Skin epidermis (tissue), 12 donors: ENCODE results near the gene LTO1.

ENCODE experiments used
- H3K27ac ChIP-seq, 21 experiments: fragments of 200-600 bp; sonication (generic) in 11 of 21; one replicate each; pipeline ENCODE4 v1.5.0; 2020; ENCODE audit warnings: mild to moderate bottlenecking in 3 of 21, inconsistent platforms in 2 of 21, moderate library complexity in 2 of 21
- H3K4me3 ChIP-seq, 7 experiments: fragments of 200-600 bp; sonication (generic) in 2 of 7; one replicate each; pipeline ENCODE4 v1.5.0; 2020; ENCODE audit warnings: inconsistent platforms in 2 of 7, mild to moderate bottlenecking in 2 of 7, moderate library complexity in 1 of 7

Gene LTO1

GRCh38 chr11:69683764-69684333, 8.7 kb upstream of the LTO1 start:
- Histone ChIP-seq H3K27ac (no peak overlapping the region), H3K4me3 (no peak overlapping the region)

GRCh38 chr11:69682681-69683326, 7.7 kb upstream of the LTO1 start:
- Histone ChIP-seq H3K4me3 (no peak overlapping the region), H3K27ac (no peak overlapping the region)

DNA sequence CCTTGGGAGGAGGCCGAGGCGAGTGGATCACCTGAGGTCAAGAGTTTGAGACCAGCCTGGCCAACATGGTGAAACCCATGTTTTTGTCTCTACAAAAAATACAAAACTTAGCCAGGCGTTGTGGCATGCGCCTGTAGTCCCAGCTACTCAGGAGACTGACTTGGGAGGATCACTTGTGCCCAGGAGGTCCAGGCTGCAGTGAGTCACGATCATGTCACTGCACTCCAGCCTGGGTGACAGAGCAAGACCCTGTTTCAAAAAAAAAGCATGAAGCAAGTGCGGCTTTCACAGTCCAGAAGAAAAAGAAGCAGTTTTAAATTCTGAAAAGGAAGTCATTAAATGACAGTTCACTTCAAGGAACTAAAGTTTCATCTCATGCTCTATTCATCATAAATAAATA, 7.1 kb upstream of the LTO1 start:
- Histone ChIP-seq H3K4me3 (no peak overlapping the region), H3K27ac (no peak overlapping the region)

DNA sequence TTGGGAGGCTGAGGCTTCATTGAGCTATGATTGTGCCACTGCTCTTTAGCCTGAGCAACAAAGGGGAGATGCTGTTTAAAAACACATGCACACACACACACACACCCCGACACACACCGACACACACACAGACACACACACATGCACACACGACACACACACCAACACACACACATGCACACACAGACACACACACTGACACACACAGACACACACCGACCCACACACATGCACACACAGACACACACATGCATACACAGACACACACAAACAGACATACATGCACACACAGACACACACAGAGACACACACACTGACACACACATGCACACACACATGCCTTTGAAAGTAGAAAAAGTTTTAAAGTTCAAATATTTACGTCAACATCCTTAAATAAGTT, 5.5 kb upstream of the LTO1 start:
- Histone ChIP-seq H3K27ac (no peak overlapping the region), H3K4me3 (no peak overlapping the region)

DNA sequence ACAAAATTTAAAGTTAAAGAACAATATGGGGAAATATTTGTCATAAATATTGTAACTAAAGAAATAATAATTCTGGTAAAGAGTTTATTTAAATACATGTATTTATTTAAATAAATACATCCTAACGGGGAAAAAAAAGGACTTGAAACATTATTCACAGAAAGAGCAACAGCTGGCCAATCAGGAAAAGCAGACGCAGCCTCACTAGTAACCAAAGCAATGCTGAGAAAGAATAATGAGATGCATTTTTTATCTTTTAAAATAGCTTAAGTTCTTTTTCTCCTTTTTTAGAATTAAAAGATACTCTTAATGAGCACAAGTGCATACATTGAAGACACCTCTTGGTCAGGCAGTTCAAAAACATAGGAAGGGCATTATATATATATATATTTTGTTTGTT, 2.6 kb upstream of the LTO1 start:
- Histone ChIP-seq H3K27ac (no peak overlapping the region), H3K4me3 (no peak overlapping the region)

DNA sequence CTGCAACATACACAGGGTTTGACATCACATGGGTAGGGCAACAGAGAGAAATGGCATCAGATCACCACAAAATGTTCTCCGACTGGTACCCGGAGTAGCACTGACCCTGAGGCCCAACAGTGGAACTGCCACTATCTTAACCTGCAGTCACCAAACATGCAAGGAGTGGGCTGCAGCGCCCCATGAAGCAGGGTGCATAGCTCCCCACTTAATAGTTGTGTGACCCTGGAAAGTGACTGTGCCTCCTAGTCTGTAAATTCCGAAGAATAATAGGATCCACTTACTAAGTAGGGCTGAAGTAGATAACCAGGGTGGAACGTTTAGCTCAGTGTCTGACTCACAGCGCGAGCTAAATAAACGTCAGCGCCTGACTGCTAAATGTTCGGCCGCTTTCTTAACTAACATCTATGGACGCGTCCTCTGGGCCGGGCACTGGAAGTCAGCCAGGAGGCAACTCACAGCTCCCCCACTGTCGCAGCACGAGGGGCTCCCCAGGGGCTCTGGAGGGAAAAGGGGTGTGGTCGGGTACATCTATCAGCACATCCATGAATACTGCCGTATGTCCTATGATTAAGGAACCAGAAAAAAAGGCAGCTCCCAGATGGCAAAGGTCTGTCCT, 777 bp downstream of the LTO1 start:
- H3K27ac ChIP-seq: peak overlapping the region; percentile 71 to 98 (median 93)

DNA sequence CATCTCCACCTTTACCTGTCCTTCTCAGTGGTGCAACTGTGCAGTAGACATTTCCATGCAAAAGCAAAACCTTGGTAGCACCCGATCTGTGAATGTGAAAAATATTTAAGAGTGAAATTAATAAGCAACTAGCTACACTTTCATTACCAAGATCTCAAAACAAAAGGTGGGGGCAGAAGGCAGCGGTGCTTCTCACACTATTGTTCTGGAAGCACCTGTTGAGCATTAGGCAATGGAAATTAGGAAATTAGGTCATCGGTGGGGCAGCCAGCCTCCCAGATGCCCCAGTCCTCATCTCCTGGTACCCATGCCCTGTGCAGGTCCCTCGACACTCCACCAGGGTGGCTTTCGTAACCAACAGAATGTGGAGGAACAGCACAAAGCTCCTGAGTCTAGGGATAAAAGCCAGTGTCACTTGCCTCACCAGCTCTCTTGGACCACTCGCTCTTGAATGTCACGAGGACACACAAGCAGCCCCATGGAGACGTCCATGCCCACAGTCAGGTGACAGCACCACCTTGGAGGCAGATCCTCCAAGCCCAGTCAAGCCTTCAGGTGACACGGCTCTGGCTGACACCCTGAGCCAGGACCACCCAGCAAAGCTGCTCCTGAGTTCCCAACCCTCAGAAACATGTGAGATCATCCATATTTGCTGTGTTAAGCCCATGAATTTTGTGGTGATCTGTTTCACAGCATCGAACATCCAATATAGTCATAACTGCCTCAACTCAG, 3.3 kb downstream of the LTO1 start:
- Histone ChIP-seq H3K27ac (no peak overlapping the region), H3K4me3 (no peak overlapping the region)

More for the DNA sequence above, 777 bp downstream of the LTO1 start:
- peak overlapping the region; percentile 65 to 97 (median 80) for H3K4me3 ChIP-seq

DNA sequence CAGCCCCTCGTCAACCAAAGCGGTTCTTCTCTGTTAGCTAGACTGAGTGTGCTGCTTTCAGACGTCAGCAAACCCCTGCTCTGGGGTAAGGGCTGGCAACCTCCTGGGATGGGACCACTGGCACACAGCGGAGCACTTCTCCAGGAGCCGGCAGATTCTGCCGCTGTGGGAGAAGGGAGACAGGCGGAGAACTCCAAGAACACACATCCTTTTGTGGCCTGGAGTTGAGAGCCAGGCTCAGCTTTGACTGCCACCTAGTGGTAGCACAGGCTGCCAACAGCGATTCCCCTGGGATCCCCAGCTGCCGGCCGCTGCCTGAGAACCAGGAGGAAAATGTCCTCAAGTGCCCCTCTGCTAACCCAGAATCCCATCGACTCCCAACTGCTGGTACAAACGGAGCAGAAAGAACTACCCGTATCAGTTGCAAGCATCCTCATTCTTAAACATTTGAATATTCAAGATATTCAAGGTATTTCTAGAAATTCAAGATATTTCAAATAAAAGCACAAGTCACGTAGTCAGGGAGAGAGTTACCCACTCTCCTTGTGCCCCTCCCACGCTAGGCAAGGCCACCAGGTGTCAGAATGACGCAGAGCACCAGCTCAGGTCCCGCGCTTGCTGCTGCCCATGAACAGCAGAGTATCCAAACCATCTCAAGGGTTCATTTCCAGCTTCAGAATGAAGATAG, 4.9 kb downstream of the LTO1 start:
- H3K27ac ChIP-seq: peak overlapping the region in 2 of 21 experiments; percentile 19 to 38
- no peak overlapping the region for H3K4me3 ChIP-seq

- H3K27ac ChIP-seq: peak overlapping the region in 1 of 21 experiments; percentile 38
- H3K4me3 ChIP-seq: no peak overlapping the region
Observed at GRCh38 chr11:69669486-69669885, 5.7 kb downstream of the LTO1 start.

DNA sequence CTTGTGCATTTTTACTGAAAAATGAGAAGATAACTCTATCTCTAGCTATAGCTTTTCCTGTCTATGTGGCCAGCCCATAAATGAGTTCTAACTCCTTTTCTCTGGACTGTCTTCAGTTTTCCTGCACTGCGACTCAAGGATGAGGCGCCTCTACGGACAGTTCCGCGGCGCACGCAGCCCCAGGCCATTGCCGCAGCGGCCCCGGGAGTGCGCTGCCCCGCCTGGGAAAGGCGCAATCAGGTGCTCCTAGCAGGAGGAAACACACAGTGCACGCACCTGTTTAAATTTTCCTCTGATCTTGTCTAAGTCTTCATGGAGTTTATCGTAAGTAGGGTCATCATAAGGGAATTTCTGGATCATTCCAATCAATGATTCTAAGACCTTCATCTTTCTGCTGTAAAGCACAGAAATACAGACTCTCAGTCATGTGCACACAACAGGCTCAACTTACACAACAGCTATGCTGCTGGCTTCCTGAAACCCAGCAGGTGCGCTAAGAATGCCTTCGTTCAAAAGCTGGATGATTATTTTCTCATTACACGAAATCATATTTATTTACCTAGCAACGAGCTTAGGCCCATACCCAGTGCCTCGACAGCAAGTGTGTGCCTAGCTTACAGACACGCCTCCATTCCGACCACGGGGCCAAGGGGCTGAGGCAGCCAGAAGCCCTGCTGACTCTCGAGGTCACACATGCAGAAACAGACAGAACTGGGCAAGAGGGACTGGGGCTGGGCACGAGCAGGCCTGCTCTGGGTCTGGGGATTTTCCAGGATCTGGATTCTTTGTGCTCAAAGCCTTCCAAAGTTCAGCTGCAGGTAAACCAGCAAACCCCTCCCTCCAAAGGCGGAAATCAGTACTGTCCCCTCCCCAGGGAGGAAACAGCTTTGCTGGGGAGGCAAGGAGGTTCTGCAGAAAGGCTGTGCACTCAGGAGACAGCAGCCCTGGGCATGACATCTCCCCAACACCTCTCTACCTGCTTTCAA, 7.2 kb downstream of the LTO1 start:
- Histone ChIP-seq H3K4me3 (no peak overlapping the region), H3K27ac (no peak overlapping the region)

DNA sequence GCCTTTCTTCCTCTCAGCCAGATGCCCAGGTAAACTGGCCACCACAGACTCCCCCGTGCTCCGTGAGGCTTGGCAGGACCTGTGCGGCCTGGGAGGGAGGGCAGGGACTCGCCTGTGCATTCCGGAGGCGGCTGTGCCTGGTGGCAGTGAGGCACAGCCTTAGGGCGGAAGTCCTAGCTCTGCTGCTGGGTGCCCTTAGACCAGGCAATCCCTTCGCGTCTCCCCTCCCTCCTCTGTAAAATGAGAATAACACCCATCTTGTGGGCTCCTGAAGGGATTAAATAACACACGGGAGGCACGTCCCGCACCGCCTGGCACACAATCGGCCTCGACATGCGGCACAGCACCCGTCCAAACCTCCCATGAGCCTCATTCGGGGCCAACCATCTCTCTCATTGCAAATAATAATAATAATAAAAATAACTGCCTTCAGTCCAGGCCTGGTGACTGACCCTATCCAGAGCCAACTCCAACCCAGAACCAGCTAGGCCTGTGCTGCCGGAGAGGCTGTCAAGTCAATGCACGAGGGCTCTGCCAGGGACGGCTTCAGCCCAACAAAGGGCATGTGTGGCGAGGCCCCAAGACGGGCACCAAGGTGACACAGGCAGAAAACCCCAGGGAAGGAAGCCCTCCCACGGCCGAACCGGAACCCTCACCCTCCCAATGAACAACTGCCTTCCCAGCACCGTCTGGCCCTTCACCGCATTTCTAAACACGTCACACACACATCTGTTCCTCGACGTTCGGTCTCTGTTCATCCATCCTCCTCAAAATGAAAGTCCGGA, 8.2 kb downstream of the LTO1 start:
- Histone ChIP-seq H3K4me3 (no peak overlapping the region), H3K27ac (no peak overlapping the region)

DNA sequence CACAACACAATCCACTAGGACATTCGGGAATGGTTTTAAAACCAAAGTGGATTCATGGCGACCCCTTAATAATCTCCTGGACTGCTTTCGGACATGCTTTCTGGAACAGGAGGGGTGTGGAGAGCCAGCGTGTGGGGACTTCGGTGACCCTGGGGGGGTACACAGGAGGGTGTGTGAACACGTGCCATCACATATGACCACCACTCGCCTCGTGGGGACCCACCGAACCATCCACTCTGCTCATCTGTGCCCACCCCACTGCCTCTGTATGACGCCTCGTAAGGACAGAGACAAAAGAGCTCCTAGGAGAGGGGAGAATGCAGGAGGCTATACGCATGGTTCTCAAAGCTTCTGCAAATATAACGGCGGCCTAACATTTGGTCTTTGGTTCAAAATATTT, 8.9 kb downstream of the LTO1 start:
- Histone ChIP-seq H3K4me3 (no peak overlapping the region), H3K27ac (no peak overlapping the region)

- Histone ChIP-seq H3K27ac (no peak overlapping the region), H3K4me3 (no peak overlapping the region)
Observed at GRCh38 chr11:69665669-69666068, 9.5 kb downstream of the LTO1 start.

GRCh38 chr11:69664901-69665300, 10.3 kb downstream of the LTO1 start:
- no peak overlapping the region for H3K27ac ChIP-seq
- H3K4me3 ChIP-seq: no peak overlapping the region

DNA sequence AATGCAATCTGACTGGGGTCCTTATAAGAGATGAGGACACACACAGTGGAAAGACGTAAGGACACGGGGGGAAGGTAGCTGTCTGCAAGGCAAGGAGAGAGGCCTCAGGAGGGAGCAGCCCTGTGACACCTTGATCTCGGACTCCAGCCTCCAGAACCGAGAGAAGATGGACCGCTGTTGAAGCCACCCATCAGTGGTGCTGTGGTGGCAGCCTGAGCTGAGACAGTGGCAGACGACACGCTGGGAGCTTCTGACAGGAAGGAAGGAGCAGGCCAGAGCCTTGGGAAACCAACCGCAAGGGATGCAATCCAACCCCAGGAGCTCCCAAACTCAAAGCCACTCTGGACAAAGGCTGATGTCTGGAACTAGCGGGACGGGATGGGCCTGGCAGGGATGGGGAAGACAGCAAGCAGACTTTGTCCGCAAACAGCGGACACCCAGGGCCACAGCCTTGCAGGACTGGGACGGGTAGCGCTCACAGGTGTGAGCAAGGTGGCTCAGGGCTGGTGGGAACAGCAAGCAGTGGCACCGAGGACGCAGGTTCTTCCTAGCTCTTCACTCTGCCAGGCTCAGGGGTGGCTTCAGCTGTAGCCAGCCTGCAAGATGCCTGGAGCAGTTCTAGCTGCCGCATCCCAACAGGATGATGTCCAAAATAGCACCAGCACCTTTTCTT, 10.9 kb downstream of the LTO1 start:
- no peak overlapping the region for H3K4me3 ChIP-seq
- H3K27ac ChIP-seq: no peak overlapping the region

DNA sequence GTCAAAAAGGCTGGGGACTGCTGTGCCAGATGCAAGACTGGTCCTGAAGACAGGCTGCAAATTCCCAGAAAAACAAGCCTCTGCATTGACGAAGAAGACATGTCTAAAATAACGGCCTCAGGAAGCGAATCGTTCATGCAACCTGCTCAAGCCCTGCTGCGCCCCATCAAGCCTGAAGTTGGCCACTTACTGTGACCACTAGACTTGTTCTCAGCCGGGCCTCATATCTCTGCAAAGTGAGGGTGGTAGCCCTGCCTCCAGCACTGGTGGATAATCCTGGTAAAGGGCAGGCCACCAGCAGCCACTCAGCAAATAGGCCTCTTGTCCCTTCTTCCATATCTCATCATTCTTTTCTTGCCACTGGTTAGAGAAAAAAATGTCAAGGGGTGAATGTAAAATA, 11.8 kb downstream of the LTO1 start:
- no peak overlapping the region for H3K4me3 ChIP-seq
- no peak overlapping the region for H3K27ac ChIP-seq

- H3K27ac ChIP-seq: no peak overlapping the region
- H3K4me3 ChIP-seq: no peak overlapping the region
Observed at GRCh38 chr11:69662806-69663205, 12.3 kb downstream of the LTO1 start.
